CD4-positive, alpha-beta T cell treated with Interleukin-17A for 1 hour (primary cell): ENCODE data around the gene EPC2.
A peak's percentile ranks its signal among the peaks of the same experiment; 100 is the strongest.

Source experiments
- DNase-seq: peaks from one replicate; pipeline ENCODE4 v3.0.0-alpha.2; 2020

The EPC2 gene, protein sequence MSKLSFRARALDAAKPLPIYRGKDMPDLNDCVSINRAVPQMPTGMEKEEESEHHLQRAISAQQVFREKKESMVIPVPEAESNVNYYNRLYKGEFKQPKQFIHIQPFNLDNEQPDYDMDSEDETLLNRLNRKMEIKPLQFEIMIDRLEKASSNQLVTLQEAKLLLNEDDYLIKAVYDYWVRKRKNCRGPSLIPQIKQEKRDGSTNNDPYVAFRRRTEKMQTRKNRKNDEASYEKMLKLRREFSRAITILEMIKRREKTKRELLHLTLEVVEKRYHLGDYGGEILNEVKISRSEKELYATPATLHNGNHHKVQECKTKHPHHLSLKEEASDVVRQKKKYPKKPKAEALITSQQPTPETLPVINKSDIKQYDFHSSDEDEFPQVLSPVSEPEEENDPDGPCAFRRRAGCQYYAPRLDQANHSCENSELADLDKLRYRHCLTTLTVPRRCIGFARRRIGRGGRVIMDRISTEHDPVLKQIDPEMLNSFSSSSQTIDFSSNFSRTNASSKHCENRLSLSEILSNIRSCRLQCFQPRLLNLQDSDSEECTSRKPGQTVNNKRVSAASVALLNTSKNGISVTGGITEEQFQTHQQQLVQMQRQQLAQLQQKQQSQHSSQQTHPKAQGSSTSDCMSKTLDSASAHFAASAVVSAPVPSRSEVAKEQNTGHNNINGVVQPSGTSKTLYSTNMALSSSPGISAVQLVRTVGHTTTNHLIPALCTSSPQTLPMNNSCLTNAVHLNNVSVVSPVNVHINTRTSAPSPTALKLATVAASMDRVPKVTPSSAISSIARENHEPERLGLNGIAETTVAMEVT

DNA sequence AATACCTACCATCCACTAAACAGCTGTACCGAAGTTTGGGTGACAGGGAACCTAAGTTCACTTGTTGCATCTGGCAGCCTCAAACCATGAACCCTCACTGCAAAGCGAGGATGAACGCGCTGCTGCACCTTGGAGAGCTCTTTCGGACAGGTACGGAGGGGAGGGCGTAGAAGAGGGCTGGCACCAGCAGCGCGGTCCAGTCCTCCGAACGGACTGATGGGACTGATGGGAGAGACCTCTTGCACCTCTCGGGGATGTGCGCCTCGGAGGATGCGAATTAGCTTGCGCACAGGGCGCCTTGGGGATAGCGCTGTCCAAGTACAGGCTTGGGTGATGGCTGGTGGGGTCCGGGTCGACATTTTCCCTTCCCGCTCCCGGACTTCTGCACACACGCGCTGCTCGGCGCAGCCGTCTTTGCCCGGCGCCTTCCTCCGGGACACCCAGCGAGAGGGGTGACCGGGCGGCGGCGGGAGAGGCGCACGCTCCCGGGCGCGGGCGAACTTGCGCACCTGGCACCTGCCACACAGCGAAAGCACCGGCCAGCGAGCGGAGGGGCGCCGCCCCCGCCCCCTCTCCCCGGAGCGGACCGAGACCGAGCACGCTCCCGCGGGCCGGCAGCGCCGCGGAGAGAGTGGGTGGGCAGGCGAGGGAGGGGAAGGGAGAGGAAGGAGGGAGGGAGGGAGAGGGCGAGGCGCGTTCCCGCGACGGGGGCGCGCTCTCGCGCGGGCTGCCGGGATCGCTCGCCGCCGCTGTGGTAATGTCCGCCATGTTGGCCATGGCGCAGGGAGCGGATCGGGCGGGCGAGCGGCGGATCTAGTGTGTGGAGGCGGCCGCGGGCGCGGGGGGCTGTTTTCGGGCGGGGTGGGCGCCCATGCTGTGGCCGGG is at the start of gene EPC2:
Gene EPC2, plus strand, starts transcription at position 754 of the 885 bp plus-strand sequence. CDS start 267 bp downstream, outside the sequence.
- peak; percentile 92 for DNase-seq

GRCh38 chr2:148596018-148596417 is 48.5 kb upstream of the EPC2 start:
- no peak for DNase-seq

GRCh38 chr2:148599109-148599991 is 45.2 kb upstream of the EPC2 start:
- no peak for DNase-seq

DNA sequence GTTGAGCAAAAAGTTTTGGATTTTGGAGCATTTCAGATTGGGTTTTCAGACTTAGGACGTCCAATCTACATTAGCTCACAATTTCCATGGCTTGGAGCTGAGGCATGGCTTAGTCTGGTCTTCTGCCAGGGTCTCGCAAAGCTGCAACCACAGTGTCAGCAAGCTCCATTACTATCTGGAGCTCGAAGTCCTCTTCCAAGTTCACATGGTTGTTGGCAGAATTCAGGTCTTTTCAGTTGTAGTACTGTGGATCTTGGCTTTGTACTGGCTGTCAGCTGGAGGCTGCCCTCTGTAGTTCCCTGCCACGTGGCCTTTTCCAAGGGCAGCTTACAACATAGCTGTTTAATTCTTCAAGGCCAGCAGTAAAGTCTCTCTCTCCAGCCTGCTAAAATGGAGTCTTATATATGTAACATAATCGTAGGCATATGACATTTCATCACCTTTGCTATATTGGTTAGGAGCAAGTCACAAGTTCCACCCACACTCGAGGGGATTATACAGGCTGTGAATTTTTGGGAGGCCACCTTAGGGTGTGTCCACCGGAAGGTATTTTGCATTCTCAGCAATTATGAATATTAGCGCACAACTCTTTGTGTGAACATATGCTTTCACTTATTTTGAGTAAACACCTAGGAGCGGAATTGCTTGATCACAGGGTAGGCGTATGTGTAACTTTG is 41.5 kb upstream of the EPC2 start:
- DNase-seq, result no peak

DNA sequence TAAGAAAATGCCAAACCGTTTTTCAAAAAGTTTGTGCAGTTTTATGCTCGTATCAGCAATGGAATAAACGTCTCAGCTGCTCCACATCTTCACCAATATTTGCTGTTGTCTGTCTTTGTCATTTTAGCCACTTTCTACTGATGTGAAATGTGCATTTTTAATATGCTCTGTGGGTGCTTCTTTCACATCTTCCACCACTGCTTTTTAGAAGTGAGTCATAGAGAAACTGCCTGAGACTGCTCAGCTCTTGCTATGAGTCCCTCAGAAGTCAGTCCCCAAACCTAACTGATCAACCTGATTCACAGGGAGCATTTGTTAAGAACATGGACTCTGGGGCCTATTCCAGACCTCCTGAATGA is 41.0 kb upstream of the EPC2 start:
- DNase-seq, result no peak

GRCh38 chr2:148604927-148605326 is 39.6 kb upstream of the EPC2 start:
- no peak for DNase-seq

- no peak for DNase-seq
These were observed 37.0 kb upstream of the EPC2 start for GRCh38 chr2:148607566-148607965.

GRCh38 chr2:148613231-148614013 is 31.1 kb upstream of the EPC2 start:
- no peak for DNase-seq

- no peak for DNase-seq
These were observed 30.6 kb upstream of the EPC2 start for GRCh38 chr2:148614014-148614321.

DNA sequence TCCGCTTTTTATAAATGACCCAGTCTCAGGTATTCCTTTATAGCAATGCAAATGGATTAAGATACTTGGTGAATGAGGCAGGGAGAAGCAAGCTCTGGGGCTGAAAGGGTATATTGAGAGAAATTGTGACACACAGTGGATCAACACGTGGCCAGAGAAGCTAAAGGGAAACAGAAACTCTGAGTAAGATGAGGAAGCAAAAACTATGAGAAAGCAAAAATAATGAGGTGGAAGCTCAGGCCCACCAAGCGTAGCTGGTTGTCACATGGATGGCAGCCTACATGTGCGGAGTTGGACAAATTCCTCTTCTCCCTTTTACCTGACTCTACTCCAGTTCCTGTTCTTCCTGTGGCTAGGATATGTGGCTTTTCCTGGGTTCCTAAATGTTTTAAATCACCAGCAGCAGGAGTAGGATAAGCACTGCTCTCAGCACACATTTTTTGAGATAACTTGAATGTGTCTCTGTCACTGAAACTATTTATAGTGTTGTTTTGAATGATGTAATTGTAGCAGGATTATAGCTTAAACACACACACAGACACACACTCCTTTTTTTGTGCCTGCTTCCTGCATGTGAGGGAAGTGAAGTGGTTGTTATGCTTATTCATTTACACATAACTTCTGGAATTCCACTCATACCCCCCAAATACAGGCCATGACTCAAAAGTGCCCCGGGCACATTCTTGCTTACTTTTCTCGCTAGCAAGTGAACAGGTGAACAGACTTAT is 30.1 kb upstream of the EPC2 start:
- no peak for DNase-seq

DNA sequence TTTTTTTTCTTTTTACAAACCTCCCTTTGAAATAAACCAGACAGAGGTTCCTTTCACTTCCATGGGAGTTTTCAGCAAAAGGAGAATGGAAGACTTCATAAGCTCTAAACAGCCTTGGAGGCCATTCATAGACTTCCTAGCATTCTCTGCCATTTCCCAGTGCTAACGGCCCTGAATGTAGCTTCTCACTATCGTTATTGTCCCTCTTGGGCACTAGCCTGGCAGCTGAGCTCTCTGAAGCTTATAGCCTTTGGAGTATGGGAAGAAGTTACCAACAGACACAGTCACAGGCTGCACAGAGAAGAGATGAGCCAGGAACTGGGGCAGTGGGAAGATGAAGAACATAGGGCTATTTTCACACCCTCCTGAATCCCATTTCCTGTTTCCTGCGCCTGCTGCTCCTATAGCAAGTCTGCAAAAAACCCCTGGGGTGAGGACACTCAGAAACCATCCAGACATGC is 29.1 kb upstream of the EPC2 start:
- DNase-seq, result no peak

DNA sequence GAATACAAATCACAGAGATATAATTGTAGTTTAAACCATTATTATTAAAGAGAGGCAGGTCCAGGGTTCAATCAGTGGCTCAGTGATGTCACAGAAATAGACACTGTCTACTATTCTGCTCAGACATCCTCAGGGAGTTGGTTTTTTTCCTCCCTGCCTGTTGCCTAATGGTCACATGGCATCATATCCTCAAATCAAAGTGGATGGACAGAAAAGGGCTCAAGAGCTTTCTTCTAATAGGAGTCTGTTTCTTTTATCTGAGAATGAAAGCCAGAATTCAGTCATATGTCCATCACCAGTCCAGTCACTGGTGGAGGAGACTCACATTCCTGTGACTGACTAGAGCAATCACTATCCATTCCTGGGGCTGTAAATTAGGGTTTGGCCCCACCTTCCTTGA is 27.9 kb upstream of the EPC2 start:
- DNase-seq, result no peak

DNA sequence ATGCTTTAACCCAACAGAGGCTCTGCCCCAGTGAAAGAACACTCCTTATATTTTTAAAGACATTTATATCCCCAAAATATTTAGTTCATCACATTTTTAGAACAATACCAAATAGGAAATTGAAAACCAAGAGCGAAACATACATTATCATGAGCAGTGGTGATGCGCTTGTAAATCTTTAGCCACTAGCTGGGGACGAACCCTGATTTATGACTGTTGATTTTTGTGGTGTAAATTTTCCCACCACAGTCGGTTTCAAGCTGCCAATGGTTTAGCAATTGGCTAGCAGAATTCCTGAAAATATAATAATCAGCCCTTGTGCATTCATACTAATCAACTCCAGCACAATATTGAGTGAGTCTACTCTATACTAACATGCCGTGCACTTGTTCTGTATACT is 27.3 kb upstream of the EPC2 start:
- DNase-seq, result no peak

DNA sequence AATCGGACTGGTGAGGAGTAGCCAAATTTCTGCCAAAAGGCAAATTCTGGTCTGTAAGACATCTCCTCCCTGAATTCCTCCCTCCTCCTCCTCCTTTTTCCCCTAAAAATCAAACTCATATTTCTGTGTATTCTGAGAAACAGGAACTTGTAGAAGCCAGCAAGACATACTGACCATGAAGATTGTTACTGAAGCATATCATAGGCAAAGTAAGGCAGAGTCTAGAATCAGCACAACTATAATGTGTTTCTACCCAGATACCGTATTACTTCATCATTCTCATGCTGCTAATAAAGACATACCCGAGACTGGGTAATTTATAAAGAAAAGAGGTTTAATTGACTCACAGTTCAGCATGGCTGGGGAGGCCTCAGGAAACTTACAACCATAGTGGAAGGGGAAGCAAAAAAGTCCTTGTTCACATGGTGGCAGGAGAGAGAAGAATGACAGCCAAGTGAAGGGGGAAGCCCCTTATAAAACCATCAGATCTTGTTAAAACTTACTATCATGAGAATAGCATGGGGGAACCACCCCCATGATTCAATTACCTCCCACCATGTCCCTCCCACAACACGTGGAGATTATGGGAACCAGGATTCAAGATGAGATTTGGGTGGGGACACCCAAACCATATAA is 24.9 kb upstream of the EPC2 start:
- no peak for DNase-seq

DNA sequence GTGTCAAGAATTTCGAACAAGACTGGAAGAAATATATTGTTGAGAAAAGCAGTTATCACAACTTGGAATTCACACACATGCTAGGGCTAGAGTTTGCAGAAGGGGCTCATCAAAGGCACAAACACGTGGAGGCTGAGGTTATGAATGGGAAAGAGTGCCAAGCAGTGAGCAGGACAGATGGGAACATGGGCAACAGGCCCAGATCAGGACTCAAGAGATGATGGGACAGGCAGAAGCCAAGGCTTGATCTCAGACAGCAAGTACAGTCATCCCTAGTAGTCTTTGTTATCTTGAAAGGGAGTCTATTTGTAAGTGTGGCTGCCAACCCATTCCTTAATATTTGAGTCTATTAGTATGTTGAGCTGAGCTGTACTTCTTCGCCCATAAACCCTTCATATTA is 22.2 kb upstream of the EPC2 start:
- no peak for DNase-seq

GRCh38 chr2:148623086-148623485 is 21.5 kb upstream of the EPC2 start:
- DNase-seq, result no peak

DNA sequence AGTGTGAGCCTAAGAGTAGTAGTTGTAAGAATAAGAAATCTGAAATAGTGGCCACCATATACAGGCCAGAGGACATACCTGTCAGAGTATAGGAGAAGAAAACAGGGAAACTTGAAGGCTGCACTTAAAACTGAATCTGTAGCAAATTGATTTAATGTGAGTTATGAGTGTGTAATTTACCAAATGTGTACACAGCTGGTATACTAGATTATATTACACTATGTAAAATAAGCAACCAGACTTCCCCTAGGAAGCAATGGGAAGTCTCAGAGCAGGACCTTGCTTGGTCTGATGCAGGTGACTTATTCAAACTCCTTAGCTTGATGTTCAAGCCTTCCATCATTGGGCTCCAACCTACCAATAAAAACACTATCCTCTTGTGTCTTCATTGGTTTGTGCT is 17.3 kb upstream of the EPC2 start:
- DNase-seq, result no peak

GRCh38 chr2:148634749-148635148 is 9.8 kb upstream of the EPC2 start:
- no peak for DNase-seq

GRCh38 chr2:148638543-148638942 is 6.0 kb upstream of the EPC2 start:
- no peak for DNase-seq

DNA sequence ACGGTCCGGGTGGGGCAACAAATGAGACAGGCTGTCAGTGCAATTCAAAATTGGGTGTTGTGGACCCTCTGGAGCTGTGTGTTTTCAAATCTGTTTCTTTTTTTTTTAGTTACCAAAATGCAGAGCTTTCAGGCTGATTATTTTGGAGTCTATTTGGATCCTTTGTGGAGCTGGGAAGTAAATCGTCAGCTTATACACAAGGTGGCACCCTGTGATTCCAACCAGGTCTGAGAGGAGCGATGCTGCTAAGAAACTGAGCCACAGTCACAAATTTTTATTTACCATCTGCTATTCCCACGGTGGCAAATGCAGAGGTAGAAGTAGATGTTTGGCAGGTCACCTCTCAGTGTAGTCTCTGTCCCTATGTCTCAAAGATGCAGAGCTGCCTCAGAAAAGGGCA is 3.8 kb upstream of the EPC2 start:
- no peak for DNase-seq
